ENCODE measurements around the gene MFN1.

The MFN1 gene

DNA sequence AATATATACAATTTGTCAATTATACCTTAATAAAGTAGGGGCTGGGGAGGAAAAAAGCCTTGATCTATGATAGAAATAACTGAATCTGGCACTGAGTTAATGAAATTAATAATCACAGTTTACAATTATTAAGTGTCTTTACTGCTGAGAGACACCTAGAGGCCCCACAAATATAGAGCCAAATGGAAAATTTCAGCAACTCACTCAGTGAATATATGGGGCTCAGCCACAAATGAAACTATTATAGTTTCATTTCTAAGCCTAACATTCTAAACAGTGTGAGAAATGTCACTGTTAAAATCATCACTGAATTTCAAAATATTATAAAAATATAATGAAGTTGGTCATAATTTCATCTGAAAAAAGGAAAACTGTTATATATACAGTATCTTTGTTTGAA, 63.5 kb downstream of the MFN1 start:
- Histone ChIP-seq H3K14ac (ENCODE audit: low read length) (no peak overlapping the region), H2AFZ (ENCODE audit: insufficient read depth, low read length, poor library complexity) (no peak overlapping the region), H3K4me3 (ENCODE audit: low read depth, low read length) (no peak overlapping the region), H3K79me1 (ENCODE audit: low read length) (no peaks in the 10 kb centered on the region), H3K27ac (ENCODE audit: low read depth, low read length) (no peak overlapping the region), H3K36me3 (ENCODE audit: control insufficient read depth in 1 of 2, insufficient read depth in 2 of 2, low read length in 2 of 2) (peaks cover 4 to 6% of the 10 kb centered on the region in 2 experiments), H2BK12ac (ENCODE audit: low read length) (no peak overlapping the region), H3K4me1 (ENCODE audit: control insufficient read depth in 1 of 2, insufficient read depth in 2 of 2, low read length in 2 of 2) (no peaks in the 10 kb centered on the region), H2AK5ac (ENCODE audit: low read length) (no peak overlapping the region), H3K9me3 (ENCODE audit: insufficient read depth, low read depth, low read length) (no peaks in the 10 kb centered on the region), H3K79me2 (ENCODE audit: control insufficient read depth, insufficient read depth, low read length, poor library complexity) (no peaks in the 10 kb centered on the region), H3K27me3 (ENCODE audit: insufficient read depth, low read length) (no peaks in the 10 kb centered on the region), H3K18ac (ENCODE audit: low read length) (no peak overlapping the region), H4K8ac (ENCODE audit: low read depth, low read length) (no peak overlapping the region), H3K4me2 (ENCODE audit: low read length) (no peak overlapping the region), H4K91ac (ENCODE audit: low read depth, low read length) (no peak overlapping the region), H2BK120ac (ENCODE audit: insufficient read depth, low read length, poor library complexity) (no peak overlapping the region), H3K4ac (ENCODE audit: low read depth, low read length) (no peak overlapping the region), H2BK5ac (ENCODE audit: low read depth, low read length, poor library complexity) (no peak overlapping the region), H4K12ac (ENCODE audit: low read depth, low read length) (no peak overlapping the region), H3K9ac (ENCODE audit: low read length) (no peak overlapping the region), H3K23ac (ENCODE audit: low read length) (no peak overlapping the region)
- DNase-seq, result no peak

DNA sequence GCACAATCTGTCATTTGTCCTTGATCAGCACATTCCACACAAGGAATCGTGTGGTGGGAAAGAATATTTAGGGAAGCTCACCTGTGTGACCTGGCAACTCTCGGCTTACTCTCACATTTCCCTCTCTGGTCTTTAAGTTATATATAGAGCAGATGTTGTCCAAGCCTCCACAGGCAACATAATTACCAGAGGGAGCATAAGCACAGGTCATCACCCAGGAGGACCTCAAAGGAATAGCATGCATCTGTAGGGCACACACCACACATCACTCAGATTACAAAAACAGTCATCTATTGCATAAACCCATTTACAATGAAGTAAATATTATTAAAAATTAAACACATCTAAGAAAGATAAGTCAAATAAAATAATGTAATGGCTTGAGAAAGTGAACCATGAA, 67.3 kb downstream of the MFN1 start:
- Histone ChIP-seq H3K23ac (ENCODE audit: low read length) (no peak overlapping the region), H2AK5ac (ENCODE audit: low read length) (no peak overlapping the region), H2AFZ (ENCODE audit: insufficient read depth, low read length, poor library complexity) (no peak overlapping the region), H3K18ac (ENCODE audit: low read length) (no peak overlapping the region), H3K79me2 (ENCODE audit: control insufficient read depth, insufficient read depth, low read length, poor library complexity) (no peaks in the 10 kb centered on the region), H3K79me1 (ENCODE audit: low read length) (no peaks in the 10 kb centered on the region), H2BK120ac (ENCODE audit: insufficient read depth, low read length, poor library complexity) (no peak overlapping the region), H4K91ac (ENCODE audit: low read depth, low read length) (no peak overlapping the region), H3K14ac (ENCODE audit: low read length) (no peak overlapping the region), H3K4me3 (ENCODE audit: low read depth, low read length) (no peak overlapping the region), H3K27me3 (ENCODE audit: insufficient read depth, low read length) (no peaks in the 10 kb centered on the region), H3K9ac (ENCODE audit: low read length) (no peak overlapping the region), H3K4ac (ENCODE audit: low read depth, low read length) (no peak overlapping the region), H2BK5ac (ENCODE audit: low read depth, low read length, poor library complexity) (no peak overlapping the region), H3K4me2 (ENCODE audit: low read length) (no peak overlapping the region), H4K12ac (ENCODE audit: low read depth, low read length) (no peak overlapping the region), H3K36me3 (ENCODE audit: control insufficient read depth in 1 of 2, insufficient read depth in 2 of 2, low read length in 2 of 2) (peaks cover 5% of the 10 kb centered on the region in 2 experiments), H3K9me3 (ENCODE audit: insufficient read depth, low read depth, low read length) (no peaks in the 10 kb centered on the region), H3K27ac (ENCODE audit: low read depth, low read length) (no peak overlapping the region), H2BK12ac (ENCODE audit: low read length) (no peak overlapping the region), H4K8ac (ENCODE audit: low read depth, low read length) (no peak overlapping the region), H3K4me1 (ENCODE audit: control insufficient read depth in 1 of 2, insufficient read depth in 2 of 2, low read length in 2 of 2) (no peaks in the 10 kb centered on the region)
- DNase-seq, result no peak
- WGBS (ENCODE audit: extremely low coverage, insufficient coverage, insufficient read length), result no CpG with 5 or more reads among the region's 2 CpGs

DNA sequence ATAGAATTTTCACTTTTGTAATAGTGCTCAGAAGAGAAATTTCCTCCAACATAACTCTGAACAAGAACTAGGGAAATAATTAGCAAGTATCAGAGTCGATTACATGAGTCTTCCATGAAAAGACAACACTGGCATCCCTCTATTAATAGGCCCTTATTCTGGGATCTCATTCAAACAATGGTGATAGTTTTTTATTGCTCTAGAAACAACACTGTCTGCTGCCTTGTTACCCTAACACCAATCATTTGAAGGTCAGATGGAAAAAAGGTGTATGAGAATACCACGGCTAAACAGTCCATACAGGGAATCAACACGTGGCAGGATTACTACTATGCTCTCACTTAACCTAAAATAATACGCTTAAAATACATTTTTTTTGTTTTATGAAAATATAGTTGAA, 67.9 kb downstream of the MFN1 start:
- Histone ChIP-seq H2BK5ac (ENCODE audit: low read depth, low read length, poor library complexity) (no peak overlapping the region), H3K9ac (ENCODE audit: low read length) (no peak overlapping the region), H2AFZ (ENCODE audit: insufficient read depth, low read length, poor library complexity) (no peak overlapping the region), H2BK120ac (ENCODE audit: insufficient read depth, low read length, poor library complexity) (no peak overlapping the region), H3K79me2 (ENCODE audit: control insufficient read depth, insufficient read depth, low read length, poor library complexity) (no peaks in the 10 kb centered on the region), H3K23ac (ENCODE audit: low read length) (no peak overlapping the region), H4K8ac (ENCODE audit: low read depth, low read length) (no peak overlapping the region), H2AK5ac (ENCODE audit: low read length) (no peak overlapping the region), H3K4me3 (ENCODE audit: low read depth, low read length) (no peak overlapping the region), H3K14ac (ENCODE audit: low read length) (no peak overlapping the region), H3K18ac (ENCODE audit: low read length) (no peak overlapping the region), H4K12ac (ENCODE audit: low read depth, low read length) (no peak overlapping the region), H3K27ac (ENCODE audit: low read depth, low read length) (no peak overlapping the region), H3K9me3 (ENCODE audit: insufficient read depth, low read depth, low read length) (no peaks in the 10 kb centered on the region), H3K4me2 (ENCODE audit: low read length) (no peak overlapping the region), H3K4ac (ENCODE audit: low read depth, low read length) (no peak overlapping the region), H3K27me3 (ENCODE audit: insufficient read depth, low read length) (no peaks in the 10 kb centered on the region), H4K91ac (ENCODE audit: low read depth, low read length) (no peak overlapping the region), H3K36me3 (ENCODE audit: control insufficient read depth in 1 of 2, insufficient read depth in 2 of 2, low read length in 2 of 2) (peaks cover 5 to 8% of the 10 kb centered on the region in 2 experiments), H2BK12ac (ENCODE audit: low read length) (no peak overlapping the region), H3K79me1 (ENCODE audit: low read length) (no peaks in the 10 kb centered on the region), H3K4me1 (ENCODE audit: control insufficient read depth in 1 of 2, insufficient read depth in 2 of 2, low read length in 2 of 2) (no peaks in the 10 kb centered on the region)
- DNase-seq, result no peak
- no CpG with 5 or more reads among the region's 4 CpGs for WGBS (ENCODE audit: extremely low coverage, insufficient coverage, insufficient read length)

DNA sequence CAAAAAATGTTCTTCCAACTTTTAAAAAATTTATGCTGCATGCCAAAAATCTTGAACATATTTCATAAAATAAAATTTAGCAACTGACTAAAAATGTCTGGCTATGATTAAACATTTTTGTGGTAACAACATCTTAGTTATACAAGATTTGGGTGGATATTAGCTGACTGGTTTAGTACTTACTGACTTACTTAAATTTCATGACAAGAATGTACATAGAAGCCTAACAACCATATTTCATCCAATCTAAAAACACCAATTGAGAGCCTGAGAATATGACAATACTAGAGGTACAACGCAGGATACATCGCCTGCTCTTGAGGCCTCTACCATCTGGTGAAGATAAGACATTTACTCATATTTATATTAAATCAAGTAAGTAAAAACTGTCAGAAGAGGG, 69.2 kb downstream of the MFN1 start:
- Histone ChIP-seq H2AFZ (ENCODE audit: insufficient read depth, low read length, poor library complexity) (no peak overlapping the region), H3K4ac (ENCODE audit: low read depth, low read length) (no peak overlapping the region), H4K12ac (ENCODE audit: low read depth, low read length) (no peak overlapping the region), H3K27ac (ENCODE audit: low read depth, low read length) (no peak overlapping the region), H3K4me2 (ENCODE audit: low read length) (no peak overlapping the region), H2BK12ac (ENCODE audit: low read length) (no peak overlapping the region), H3K9me3 (ENCODE audit: insufficient read depth, low read depth, low read length) (no peaks in the 10 kb centered on the region), H3K9ac (ENCODE audit: low read length) (no peak overlapping the region), H2BK120ac (ENCODE audit: insufficient read depth, low read length, poor library complexity) (no peak overlapping the region), H3K36me3 (ENCODE audit: control insufficient read depth in 1 of 2, insufficient read depth in 2 of 2, low read length in 2 of 2) (peaks cover 5 to 8% of the 10 kb centered on the region in 2 experiments), H3K79me2 (ENCODE audit: control insufficient read depth, insufficient read depth, low read length, poor library complexity) (no peaks in the 10 kb centered on the region), H2AK5ac (ENCODE audit: low read length) (no peak overlapping the region), H3K23ac (ENCODE audit: low read length) (no peak overlapping the region), H3K4me1 (ENCODE audit: control insufficient read depth in 1 of 2, insufficient read depth in 2 of 2, low read length in 2 of 2) (no peaks in the 10 kb centered on the region), H3K79me1 (ENCODE audit: low read length) (no peaks in the 10 kb centered on the region), H2BK5ac (ENCODE audit: low read depth, low read length, poor library complexity) (no peak overlapping the region), H4K8ac (ENCODE audit: low read depth, low read length) (no peak overlapping the region), H3K27me3 (ENCODE audit: insufficient read depth, low read length) (no peaks in the 10 kb centered on the region), H3K4me3 (ENCODE audit: low read depth, low read length) (no peak overlapping the region), H4K91ac (ENCODE audit: low read depth, low read length) (no peak overlapping the region), H3K14ac (ENCODE audit: low read length) (no peak overlapping the region), H3K18ac (ENCODE audit: low read length) (no peak overlapping the region)
- DNase-seq, result no peak
- WGBS (ENCODE audit: extremely low coverage, insufficient coverage, insufficient read length), result no CpG with 5 or more reads among the region's 2 CpGs
